Motor neuron (in vitro differentiated cells): ENCODE data around the gene REELD1. TPM values are rescaled to one million over a fixed set of nuclear protein-coding genes. Genes with fewer than 3 reads are reported as not detected.

Source experiments
- total RNA-seq, 8 experiments: library from RNA; unstranded; fragments of 300-600 nt; gene quantifications; 2 replicates each; pipeline versions ENCODE4 v1.2.3 to v1.2.4, GENCODE V29; 2022

REELD1 gene
- total RNA-seq, 8 experiments from 2014 or later: 0.13 to 0.43 TPM; not detected in 6

Other genes with a start within 250 kb of the REELD1 start
- gene LSM6, start 38.8 kb upstream of the REELD1 start, total RNA-seq: 10 to 100 TPM; 37.8 to 76.7 (median 51.1) TPM